Lower leg skin (tissue), 4 donors: Measurements from ENCODE around the gene PEX5L. TPM values are rescaled to one million over a fixed set of nuclear protein-coding genes. Genes with fewer than 3 reads are reported as not detected.

Source experiments
- DNase-seq, 2 donors: peaks; one replicate each; pipeline ENCODE4 v3.0.0-alpha.2; 2019; ENCODE audit warnings: low spot score in 2 of 2
- H3K4me3 ChIP-seq: fragments of 200-600 bp; sonication (generic); 2 replicates; pipeline ENCODE4 v1.5.1; 2017; ENCODE audit warnings: mild to moderate bottlenecking, low read depth; ENCODE audit not compliant: poor library complexity, severe bottlenecking
- CTCF ChIP-seq, 3 donors: fragments of 450-650 bp; IDR thresholded peaks; one replicate each; pipeline ENCODE4 v1.5.1; 2016; ENCODE audit warnings: antibody characterized with exemption in 3 of 3, mild to moderate bottlenecking in 3 of 3, moderate library complexity in 2 of 3
- POLR2A ChIP-seq, 2 donors: fragments of 450-650 bp; IDR thresholded peaks; one replicate each; pipeline ENCODE4 v1.6.1; 2016 to 2017; ENCODE audit warnings: antibody characterized with exemption in 2 of 2, mild to moderate bottlenecking in 1 of 2, moderate library complexity in 1 of 2
- WGBS, 2 donors: methylation state at CpG; one replicate each; pipeline ENCODE4 v1.1.5; 2018; 5-methylcytosine and 5-hydroxymethylcytosine counted together
- intact Hi-C: fragments of 100-400 bp; cut with DNase I; formaldehyde crosslinking; loops from one replicate; pipeline ENCODE4 v1.15.0; 2023; ENCODE audit warnings: low total_unique reads
- total RNA-seq, 4 donors: library from RNA; depleted of rRNA; stranded (reverse); fragments of >200 nt; gene quantifications; one replicate each; pipeline ENCODE4 v1.1.0, GENCODE V29; 2016

The PEX5L gene
- total RNA-seq, 4 donors from 2014 or later: not detected

- TF ChIP-seq POLR2A (IDR thresholded peaks at IDR 0.05) (no peak), CTCF (IDR thresholded peaks at IDR 0.05) (no peak)
- no peak overlapping the region for H3K4me3 ChIP-seq
- WGBS, 2 donors: 89 to 90% methylated on average over 3 of the region's 3 CpGs
- intact Hi-C loops: no loop called here
- DNase-seq: no peak
Measured at GRCh38 chr3:179822296-179822695, 214.4 kb downstream of the PEX5L start.

GRCh38 chr3:179819379-179819778, 217.4 kb downstream of the PEX5L start:
- intact Hi-C loops: no loop called here

GRCh38 chr3:179812096-179812382, 224.7 kb downstream of the PEX5L start:
- no peak overlapping the region for H3K4me3 ChIP-seq
- 84 to 87% methylated on average over 3 of the region's 3 CpGs for WGBS, 2 donors
- intact Hi-C loops: no loop called here
- no peak for DNase-seq
- no peak for TF ChIP-seq CTCF (IDR thresholded peaks at IDR 0.05)
- no peak for TF ChIP-seq POLR2A (IDR thresholded peaks at IDR 0.05)

More at GRCh38 chr3:179819379-179819778, 217.4 kb downstream of the PEX5L start:
- 15 to 31% methylated on average over 3 of the region's 3 CpGs for WGBS, 2 donors
- H3K4me3 ChIP-seq: no peak overlapping the region
- TF ChIP-seq CTCF (IDR thresholded peaks at IDR 0.05): no peak
- TF ChIP-seq POLR2A (IDR thresholded peaks at IDR 0.05): no peak
- DNase-seq: peak in 1 of 2 donors; percentile 24

GRCh38 chr3:179811321-179812095, 225.2 kb downstream of the PEX5L start:
- DNase-seq: no peak
- intact Hi-C loops: no loop called here

GRCh38 chr3:179809639-179810038, 227.1 kb downstream of the PEX5L start:
- no peak for DNase-seq
- intact Hi-C loops: no loop called here
- no peak for TF ChIP-seq POLR2A (IDR thresholded peaks at IDR 0.05)
- TF ChIP-seq CTCF (IDR thresholded peaks at IDR 0.05): no peak
- no peak overlapping the region for H3K4me3 ChIP-seq

More at GRCh38 chr3:179811321-179812095, 225.2 kb downstream of the PEX5L start:
- TF ChIP-seq CTCF (IDR thresholded peaks at IDR 0.05) (no peak), POLR2A (IDR thresholded peaks at IDR 0.05) (no peak)
- H3K4me3 ChIP-seq: no peak overlapping the region
- 21 to 28% methylated on average over 9 of the region's 9 CpGs for WGBS, 2 donors

- no peak overlapping the region for H3K4me3 ChIP-seq
- TF ChIP-seq POLR2A (IDR thresholded peaks at IDR 0.05) (no peak), CTCF (IDR thresholded peaks at IDR 0.05) (no peak)
- intact Hi-C loops: no loop called here
- DNase-seq: no peak
- 95 to 98% methylated on average over 14 of the region's 14 CpGs for WGBS, 2 donors
Measured at GRCh38 chr3:179807588-179807987, 229.1 kb downstream of the PEX5L start.
